HepG2 (cell line): ENCODE data around the gene DNMBP. TPM values are rescaled to one million over a fixed set of nuclear protein-coding genes. Genes with fewer than 3 reads are reported as not detected.

Experiments
- CREB1 ChIP-seq, 2 experiments: fragments of 450-650 bp in 1 of 2; IDR thresholded peaks; 2 replicates each; pipeline ENCODE4 v1.6.1; 2016 to 2017; ENCODE audit warnings: control low read depth in 1 of 2, mild to moderate bottlenecking in 1 of 2, missing compliant biosample characterization in 1 of 2, missing genetic modification characterization in 1 of 2
- KDM2A ChIP-seq: sonication (generic); formaldehyde crosslinking; IDR thresholded peaks from 2 replicates; pipeline ENCODE4 v1.4.0; 2020; ENCODE audit warnings: low read depth, missing genetic modification reagents, borderline replicate concordance
- MXI1 ChIP-seq: IDR thresholded peaks from 3 replicates; pipeline ENCODE4 v1.6.1; 2012; ENCODE audit warnings: low read depth, low read length, inconsistent platforms, borderline replicate concordance
- PHF5A ChIP-seq: IDR thresholded peaks from one replicate; pipeline ENCODE4 v1.6.1; 2018; ENCODE audit warnings: low read depth, missing genetic modification reagents; ENCODE audit not compliant: unreplicated experiment
- PITX1 ChIP-seq: sonication (generic); formaldehyde crosslinking; IDR thresholded peaks from 2 replicates; pipeline ENCODE4 v1.5.1; 2020; ENCODE audit warnings: mild to moderate bottlenecking, missing genetic modification reagents
- RXRB ChIP-seq: IDR thresholded peaks from 2 replicates; pipeline ENCODE4 v1.6.1; 2016; ENCODE audit warnings: borderline replicate concordance, missing genetic modification reagents, missing compliant biosample characterization
- XRCC5 ChIP-seq: fragments of 200-400 bp; formaldehyde crosslinking; optimal IDR thresholded peaks from 2 replicates; pipeline ENCODE3; 2017; ENCODE audit warnings: mild to moderate bottlenecking, low read length
- YY1 ChIP-seq: IDR thresholded peaks from 2 replicates; pipeline ENCODE4 v1.6.1; 2011; ENCODE audit warnings: low read length, low read depth, moderate library complexity, mild to moderate bottlenecking; ENCODE audit not compliant: insufficient read depth, insufficient replicate concordance
- ZKSCAN8 ChIP-seq: IDR thresholded peaks from 2 replicates; pipeline ENCODE4 v1.6.1; 2016; ENCODE audit warnings: borderline replicate concordance, missing genetic modification reagents, missing compliant biosample characterization
- ZNF205 ChIP-seq: IDR thresholded peaks from 2 replicates; pipeline ENCODE4 v1.6.1; 2018; ENCODE audit warnings: missing biosample characterization, missing genetic modification reagents
- ZNF280D ChIP-seq: sonication (generic); formaldehyde crosslinking; IDR thresholded peaks from 2 replicates; pipeline ENCODE4 v1.5.1; 2020; ENCODE audit warnings: mild to moderate bottlenecking, missing genetic modification reagents
- ZNF501 ChIP-seq: sonication (generic); formaldehyde crosslinking; IDR thresholded peaks from 2 replicates; pipeline ENCODE4 v1.5.1; 2020; ENCODE audit warnings: mild to moderate bottlenecking, moderate library complexity, missing genetic modification reagents
- polyA plus RNA-seq, 8 experiments: library from polyadenylated mRNA; depleted of rRNA in 3 of 8; stranded (reverse) in 7 of 8; unstranded in 1 of 8; fragments of >200 nt; fragmentation: Illumina TruSeq in 4 of 8; extraction: Trizol in 4 of 8; gene quantifications; 2 replicates each; pipeline versions ENCODE4 v1.2.1 to v1.2.3, GENCODE V29; 2011 to 2016; ENCODE audit warnings: low read depth in 4 of 8, missing spikeins in 1 of 8, mixed read lengths in 1 of 8; ENCODE audit not compliant: insufficient read depth in 1 of 8
- total RNA-seq, 5 experiments: library from RNA; depleted of rRNA; stranded (reverse); fragments of >200 nt; fragmentation: Illumina TruSeq; extraction: Trizol; gene quantifications; 2 replicates each; pipeline ENCODE4 v1.2.3, GENCODE V29; 2016; ENCODE audit warnings: low read depth in 1 of 5
- TF ChIP-seq, protein P1 (sequence below): IDR thresholded peaks from 2 replicates; pipeline ENCODE4 v1.6.1; 2012; ENCODE audit warnings: inconsistent platforms
- TF ChIP-seq, protein P2 (sequence below): sonication (generic); formaldehyde crosslinking; IDR thresholded peaks from 2 replicates; pipeline ENCODE4 v1.5.0; 2020; ENCODE audit warnings: mild to moderate bottlenecking, missing genetic modification reagents, borderline replicate concordance

Gene DNMBP
- total and polyA plus RNA-seq, 2 of the 13 experiments (the other 11 are each of a cell fraction or from before 2014, with no cell fraction given), result 3.6 to 6.3 TPM

- 0 out of 2 replicates have a peak, but pooled peaks have one; percentile 34 for TF ChIP-seq RXRB (CRISPR knock-in tag)
- TF ChIP-seq ZNF501 (CRISPR knock-in tag), result no peak
- TF ChIP-seq, protein P1, sequence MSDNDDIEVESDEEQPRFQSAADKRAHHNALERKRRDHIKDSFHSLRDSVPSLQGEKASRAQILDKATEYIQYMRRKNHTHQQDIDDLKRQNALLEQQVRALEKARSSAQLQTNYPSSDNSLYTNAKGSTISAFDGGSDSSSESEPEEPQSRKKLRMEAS, result 0 out of 2 replicates have a peak, but pooled peaks have one; percentile 11
- peak; percentile 20 for TF ChIP-seq XRCC5
- 0 out of 2 replicates have a peak, but pooled peaks have one; percentile 39 for TF ChIP-seq KDM2A (CRISPR knock-in tag)
- no peak for TF ChIP-seq CREB1 (IDR thresholded peaks at IDR 0.05)
- peak; percentile 32; the same call in 1 of the 2 replicates for TF ChIP-seq CREB1 (CRISPR knock-in tag; IDR thresholded peaks at IDR 0.05)
- peak; percentile 19 for TF ChIP-seq YY1
- TF ChIP-seq PITX1 (CRISPR knock-in tag), result 0 out of 2 replicates have a peak, but pooled peaks have one; percentile 29
- TF ChIP-seq, protein P2, sequence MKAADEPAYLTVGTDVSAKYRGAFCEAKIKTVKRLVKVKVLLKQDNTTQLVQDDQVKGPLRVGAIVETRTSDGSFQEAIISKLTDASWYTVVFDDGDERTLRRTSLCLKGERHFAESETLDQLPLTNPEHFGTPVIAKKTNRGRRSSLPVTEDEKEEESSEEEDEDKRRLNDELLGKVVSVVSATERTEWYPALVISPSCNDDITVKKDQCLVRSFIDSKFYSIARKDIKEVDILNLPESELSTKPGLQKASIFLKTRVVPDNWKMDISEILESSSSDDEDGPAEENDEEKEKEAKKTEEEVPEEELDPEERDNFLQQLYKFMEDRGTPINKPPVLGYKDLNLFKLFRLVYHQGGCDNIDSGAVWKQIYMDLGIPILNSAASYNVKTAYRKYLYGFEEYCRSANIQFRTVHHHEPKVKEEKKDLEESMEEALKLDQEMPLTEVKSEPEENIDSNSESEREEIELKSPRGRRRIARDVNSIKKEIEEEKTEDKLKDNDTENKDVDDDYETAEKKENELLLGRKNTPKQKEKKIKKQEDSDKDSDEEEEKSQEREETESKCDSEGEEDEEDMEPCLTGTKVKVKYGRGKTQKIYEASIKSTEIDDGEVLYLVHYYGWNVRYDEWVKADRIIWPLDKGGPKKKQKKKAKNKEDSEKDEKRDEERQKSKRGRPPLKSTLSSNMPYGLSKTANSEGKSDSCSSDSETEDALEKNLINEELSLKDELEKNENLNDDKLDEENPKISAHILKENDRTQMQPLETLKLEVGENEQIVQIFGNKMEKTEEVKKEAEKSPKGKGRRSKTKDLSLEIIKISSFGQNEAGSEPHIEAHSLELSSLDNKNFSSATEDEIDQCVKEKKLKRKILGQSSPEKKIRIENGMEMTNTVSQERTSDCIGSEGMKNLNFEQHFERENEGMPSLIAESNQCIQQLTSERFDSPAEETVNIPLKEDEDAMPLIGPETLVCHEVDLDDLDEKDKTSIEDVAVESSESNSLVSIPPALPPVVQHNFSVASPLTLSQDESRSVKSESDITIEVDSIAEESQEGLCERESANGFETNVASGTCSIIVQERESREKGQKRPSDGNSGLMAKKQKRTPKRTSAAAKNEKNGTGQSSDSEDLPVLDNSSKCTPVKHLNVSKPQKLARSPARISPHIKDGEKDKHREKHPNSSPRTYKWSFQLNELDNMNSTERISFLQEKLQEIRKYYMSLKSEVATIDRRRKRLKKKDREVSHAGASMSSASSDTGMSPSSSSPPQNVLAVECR (CRISPR knock-in tag), result peak; percentile 28; the same call in 1 of the 2 replicates
- no peak for TF ChIP-seq MXI1
- TF ChIP-seq ZNF280D (CRISPR knock-in tag), result peak; percentile 55; the same call in 1 of the 2 replicates
- 0 out of 2 replicates have a peak, but pooled peaks have one; percentile 51 for TF ChIP-seq ZNF205
- peak; percentile 50 for TF ChIP-seq PHF5A (CRISPR knock-in tag)
- 0 out of 2 replicates have a peak, but pooled peaks have one; percentile 16 for TF ChIP-seq ZKSCAN8
Observed at GRCh38 chr10:99930731-99931550, 78.8 kb downstream of the DNMBP start (continued).
